IMR-90 (cell line): ENCODE measurements around the gene PACSIN2. TPM values are rescaled to one million over a fixed set of nuclear protein-coding genes. Genes with fewer than 3 reads are reported as not detected.

Experiments
- ATAC-seq: fragments of 200-7000 bp; cut with Tn5 transposase; 2 replicates; pipeline ENCODE4 v1.9.1; 2020; ENCODE audit warnings: low read depth, mild to moderate bottlenecking, moderate library complexity
- BruUV-seq: library from RNA; stranded (reverse); fragments of 400-500 nt; replicated peaks from 2 replicates; lab custom pipeline; 2021; lab: Mats Ljungman, UMichigan
- CTCF ChIA-PET: fragments of 300-600 bp; formaldehyde crosslinking; extraction: SDS; loops from one replicate; lab custom pipeline; 2021; ENCODE audit warnings: antibody characterized with exemption; lab: Yijun Ruan, JAX
- POLR2A ChIA-PET: fragments of 300-600 bp; sonication (Branson Sonifier 250); formaldehyde crosslinking; loops from one replicate; lab custom pipeline; 2022; ENCODE audit warnings: antibody characterized with exemption; ENCODE audit not compliant: unreplicated experiment; lab: Charles Lee
- DNase-seq: peaks from one replicate; pipeline ENCODE4 v3.0.0; 2013
- H2AFZ ChIP-seq: replicated peaks from 2 replicates; pipeline ENCODE3; 2013; ENCODE audit warnings: low read length, mild to moderate bottlenecking; ENCODE audit not compliant: poor library complexity
- H2AK5ac ChIP-seq: 2 replicates; pipeline ENCODE4 v1.6.1; 2013; ENCODE audit warnings: low read depth, low read length, inconsistent platforms
- H2AK9ac ChIP-seq: replicated peaks from 2 replicates; pipeline ENCODE3; 2013; ENCODE audit warnings: mild to moderate bottlenecking, low read depth, low read length, moderate library complexity; ENCODE audit not compliant: poor library complexity
- H2BK120ac ChIP-seq: 2 replicates; pipeline ENCODE4 v1.6.1; 2013; ENCODE audit warnings: low read depth, low read length, inconsistent platforms
- H2BK15ac ChIP-seq: 3 replicates; pipeline ENCODE4 v1.6.1; 2013; ENCODE audit warnings: low read depth, low read length, inconsistent platforms
- H2BK20ac ChIP-seq: 2 replicates; pipeline ENCODE4 v1.6.1; 2013; ENCODE audit warnings: low read depth, mild to moderate bottlenecking, inconsistent platforms, low read length, moderate library complexity
- H2BK5ac ChIP-seq: 2 replicates; pipeline ENCODE4 v1.6.1; 2013; ENCODE audit warnings: mild to moderate bottlenecking, low read depth, low read length, inconsistent platforms; ENCODE audit not compliant: poor library complexity, severe bottlenecking
- H3K14ac ChIP-seq: replicated peaks from 2 replicates; pipeline ENCODE4 v1.6.1; 2013; ENCODE audit warnings: low read depth, low read length, inconsistent platforms
- H3K18ac ChIP-seq: 2 replicates; pipeline ENCODE4 v1.6.1; 2013; ENCODE audit warnings: low read depth, low read length, control low read depth
- H3K23ac ChIP-seq: 2 replicates; pipeline ENCODE4 v1.6.1; 2013; ENCODE audit warnings: low read depth, low read length, inconsistent platforms
- H3K27ac ChIP-seq: 2 replicates; pipeline ENCODE4 v1.5.1; 2013; ENCODE audit warnings: mild to moderate bottlenecking, control low read depth, low read length; ENCODE audit not compliant: insufficient read depth
- H3K27me3 ChIP-seq: 2 replicates; pipeline ENCODE4 v1.6.1; 2013; ENCODE audit warnings: low read length; ENCODE audit not compliant: control insufficient read depth, insufficient read depth
- H3K36me3 ChIP-seq: 2 replicates; pipeline ENCODE4 v1.6.1; 2013; ENCODE audit warnings: low read length, mixed read lengths; ENCODE audit not compliant: control insufficient read depth, insufficient read depth
- H3K4ac ChIP-seq: 2 replicates; pipeline ENCODE4 v1.6.1; 2013; ENCODE audit warnings: low read depth, low read length, inconsistent platforms
- H3K4me1 ChIP-seq: 2 replicates; pipeline ENCODE4 v1.6.1; 2013; ENCODE audit warnings: low read length, mixed read lengths; ENCODE audit not compliant: control insufficient read depth, insufficient read depth
- H3K4me2 ChIP-seq: 2 replicates; pipeline ENCODE4 v1.6.1; 2013; ENCODE audit warnings: low read depth, mild to moderate bottlenecking, control low read depth, low read length, moderate library complexity
- H3K4me3 ChIP-seq: 2 replicates; pipeline ENCODE4 v1.5.1; 2013; ENCODE audit warnings: low read depth, mild to moderate bottlenecking, control low read depth, low read length, moderate library complexity; ENCODE audit not compliant: insufficient read depth
- H3K56ac ChIP-seq: 2 replicates; pipeline ENCODE4 v1.6.1; 2013; ENCODE audit warnings: low read length, inconsistent platforms; ENCODE audit not compliant: insufficient read depth; ENCODE audit errors: extremely low read depth
- H3K79me1 ChIP-seq, 2 experiments: 2 replicates each; pipeline ENCODE4 v1.6.1; 2013; ENCODE audit warnings: low read length in 2 of 2, inconsistent platforms in 1 of 2, low read depth in 1 of 2
- H3K9ac ChIP-seq: 2 replicates; pipeline ENCODE4 v1.6.1; 2013; ENCODE audit warnings: low read depth, low read length, control low read depth
- H3K9me1 ChIP-seq: 2 replicates; pipeline ENCODE4 v1.6.1; 2013; ENCODE audit warnings: low read length, inconsistent platforms; ENCODE audit not compliant: insufficient read depth
- H3K9me3 ChIP-seq: 2 replicates; pipeline ENCODE4 v1.6.1; 2013; ENCODE audit warnings: low read length; ENCODE audit not compliant: control insufficient read depth, insufficient read depth
- H4K20me1 ChIP-seq: 2 replicates; pipeline ENCODE4 v1.6.1; 2013; ENCODE audit warnings: low read length, inconsistent platforms; ENCODE audit not compliant: insufficient read depth
- H4K5ac ChIP-seq: 2 replicates; pipeline ENCODE4 v1.6.1; 2013; ENCODE audit warnings: mild to moderate bottlenecking, low read depth, low read length, control low read depth
- H4K8ac ChIP-seq, 2 experiments: 2 replicates each; pipeline ENCODE4 v1.6.1; 2013; ENCODE audit warnings: low read depth in 2 of 2, low read length in 2 of 2, control low read depth in 1 of 2, inconsistent platforms in 1 of 2
- H4K91ac ChIP-seq: 2 replicates; pipeline ENCODE4 v1.6.1; 2013; ENCODE audit warnings: low read depth, low read length, inconsistent platforms; ENCODE audit not compliant: insufficient read depth
- FOS ChIP-seq: fragments of 150-350 bp; IDR thresholded peaks from 2 replicates; pipeline ENCODE4 v1.6.1; 2016; ENCODE audit warnings: low read depth, low read length
- MXI1 ChIP-seq: IDR thresholded peaks from 2 replicates; pipeline ENCODE4 v1.6.1; 2012; ENCODE audit warnings: low read depth, mild to moderate bottlenecking, low read length, moderate library complexity, borderline replicate concordance
- NFE2L2 ChIP-seq: fragments of 150-350 bp; IDR thresholded peaks from 2 replicates; pipeline ENCODE4 v1.6.1; 2016; ENCODE audit warnings: low read depth, mild to moderate bottlenecking, low read length
- POLR2A ChIP-seq: IDR thresholded peaks from 2 replicates; pipeline ENCODE4 v1.6.1; 2012; ENCODE audit warnings: mild to moderate bottlenecking, low read depth, low read length
- RAD21 ChIP-seq: IDR thresholded peaks from 2 replicates; pipeline ENCODE4 v1.6.1; 2012; ENCODE audit warnings: low read length, improper control_type of control experiment
- RCOR1 ChIP-seq: IDR thresholded peaks from 2 replicates; pipeline ENCODE4 v1.6.1; 2012; ENCODE audit warnings: mild to moderate bottlenecking, low read length, improper control_type of control experiment; ENCODE audit not compliant: insufficient replicate concordance
- SMC3 ChIP-seq: fragments of 150-350 bp; IDR thresholded peaks from 2 replicates; pipeline ENCODE4 v1.6.1; 2016; ENCODE audit warnings: low read depth, mild to moderate bottlenecking, antibody characterized with exemption, low read length, moderate library complexity
- WGBS, 2 experiments: methylation state at CpG; one replicate each; pipeline versions ENCODE4 v1.1.5 to v1.1.7; 2013; ENCODE audit warnings: missing lambda C conversion rate in 2 of 2; ENCODE audit not compliant: insufficient read length in 1 of 2; ENCODE audit errors: extremely low coverage in 2 of 2; 5-methylcytosine and 5-hydroxymethylcytosine counted together
- dilution Hi-C: fragments of 300-500 bp; cut with HindIII; formaldehyde crosslinking; loops from one replicate; pipeline ENCODE4 v1.14.3; 2018; ENCODE audit warnings: low sequenced_read_pairs; ENCODE audit not compliant: unreplicated experiment
- in situ Hi-C: fragments of 300-500 bp; cut with MboI; formaldehyde crosslinking; loops from 3 replicates; pipeline ENCODE4 v1.14.3; 2019; ENCODE audit warnings: low sequenced_read_pairs, inconsistent platforms, mixed read lengths
- intact Hi-C: fragments of 100-400 bp; cut with micrococcal nuclease; formaldehyde crosslinking; loops from 2 replicates; pipeline ENCODE4 v1.10.0; 2022
- polyA plus RNA-seq, 3 experiments: library from polyadenylated mRNA; depleted of rRNA; stranded (reverse); fragments of >200 nt; gene quantifications; 2 replicates each; pipeline ENCODE4 v1.2.3, GENCODE V29; 2012; ENCODE audit warnings: low replicate concordance in 1 of 3
- total RNA-seq: library from RNA; depleted of rRNA; stranded (reverse); fragments of >200 nt; gene quantifications from 2 replicates; pipeline ENCODE4 v1.2.3, GENCODE V29; 2012

The PACSIN2 gene
- total and polyA plus RNA-seq, 2 of the 4 experiments (the other 2 are of a cell fraction) = 85.0 to 118 TPM

DNA sequence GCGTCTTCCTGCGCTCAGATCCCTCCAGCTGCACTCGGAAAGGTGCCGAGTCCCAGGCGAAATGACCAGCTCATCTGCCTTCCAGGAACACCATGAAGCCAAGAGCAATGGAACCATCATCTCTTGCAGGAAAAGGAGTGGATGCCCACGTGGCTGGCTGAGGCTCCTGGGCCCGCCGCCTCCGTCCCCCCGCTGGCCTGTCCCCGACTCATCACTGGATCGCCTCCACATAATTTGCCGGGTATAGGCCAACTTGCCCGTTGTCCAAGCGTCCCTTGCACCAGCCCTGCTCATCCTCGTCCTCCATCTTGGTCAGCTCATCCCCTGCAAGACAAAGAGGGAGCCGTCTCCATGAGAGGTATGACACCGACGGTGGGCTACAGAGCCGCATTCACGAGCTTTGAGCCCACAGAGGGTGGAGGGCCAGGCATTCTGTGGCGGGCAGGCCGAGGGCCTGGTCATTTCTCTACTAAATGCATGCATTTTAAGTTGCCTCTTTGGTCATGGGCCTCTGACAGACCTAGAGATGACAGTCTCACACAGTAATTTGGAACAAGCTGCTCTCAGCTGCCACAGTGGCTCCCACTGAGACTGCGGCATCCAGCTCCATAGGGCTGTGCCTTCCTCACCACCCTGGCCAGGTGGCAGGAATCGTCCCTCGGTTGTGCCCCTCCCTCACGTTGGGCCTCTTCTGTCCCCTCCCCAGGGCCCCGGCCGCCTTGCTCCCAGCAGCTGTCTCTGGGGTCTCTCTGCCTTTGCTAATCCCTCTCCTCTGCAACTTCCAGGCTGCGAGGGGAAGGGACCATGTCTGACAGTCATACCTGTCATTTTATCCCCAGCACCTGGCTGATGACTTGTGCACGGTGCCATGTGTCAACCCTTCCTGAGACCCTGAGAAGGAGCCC is 143.6 kb downstream of the PACSIN2 start:
- WGBS, 2 experiments = 93% methylated on average over 25 of the region's 31 CpGs; no CpG with 5 or more reads in 1 of the 2 experiments
- no peak overlapping the region for H3K9ac ChIP-seq
- no peak overlapping the region for H2BK15ac ChIP-seq
- ATAC-seq (no peak), DNase-seq (no peak)
- H2AK5ac ChIP-seq = no peak overlapping the region
- ChIA-PET CTCF (no interaction called here), POLR2A (no interaction called here)
- H3K36me3 ChIP-seq = peaks cover 51% of the 10 kb centered on the region
- no peak overlapping the region for H4K91ac ChIP-seq
- no peak overlapping the region for H2AK9ac ChIP-seq
- no peak overlapping the region for H2AFZ ChIP-seq
- H3K23ac ChIP-seq = no peak overlapping the region
- H3K4me2 ChIP-seq = no peak overlapping the region
- no peaks in the 10 kb centered on the region for H3K4me1 ChIP-seq
- H3K4me3 ChIP-seq = no peak overlapping the region
- no peak overlapping the region for H2BK120ac ChIP-seq
- intact Hi-C loops = no loop called here
- no peak overlapping the region for H2BK5ac ChIP-seq
- H3K27ac ChIP-seq = no peak overlapping the region
- in situ Hi-C loops = no loop called here
- H3K27me3 ChIP-seq = no peaks in the 10 kb centered on the region
- no peak overlapping the region for H2BK20ac ChIP-seq
- H3K9me3 ChIP-seq = no peaks in the 10 kb centered on the region
- H4K5ac ChIP-seq = no peak overlapping the region
- H3K56ac ChIP-seq = no peak overlapping the region
- dilution Hi-C loops = no loop called here
- no peak overlapping the region for H4K8ac ChIP-seq
- H3K4ac ChIP-seq = no peak overlapping the region
- H3K9me1 ChIP-seq = 0 out of 2 replicates have a peak, but pooled peaks cover 2% of the 10 kb centered on the region
- BruUV-seq = no TSS peak
- peaks cover 4 to 5% of the 10 kb centered on the region in 2 experiments; a peak in 2 of 4 replicates for H3K79me1 ChIP-seq
- H3K14ac ChIP-seq = no peak overlapping the region
- no peak overlapping the region for H3K18ac ChIP-seq
- TF ChIP-seq FOS (no peak), POLR2A (no peak), MXI1 (no peak), SMC3 (no peak), NFE2L2 (no peak), RAD21 (no peak), RCOR1 (no peak)
- peaks cover 8% of the 10 kb centered on the region for H4K20me1 ChIP-seq
